Lung microvascular endothelial cell (primary cell): ENCODE data around the gene ZBTB21. TPM values are rescaled to one million over a fixed set of nuclear protein-coding genes. Genes with fewer than 3 reads are reported as not detected.

Experiments
- DNase-seq, 2 donors: peaks; one replicate each; pipeline versions ENCODE4 v3.0.0 to v3.0.0-alpha.2; 2010; ENCODE audit warnings: low read depth in 2 of 2
- total RNA-seq: library from RNA; depleted of rRNA; stranded (reverse); fragments of >200 nt; gene quantifications from 2 replicates; pipeline ENCODE4 v1.2.1, GENCODE V29; 2014

The ZBTB21 gene
- total RNA-seq, 1 donor from 2014 or later = 3.0 TPM

DNA sequence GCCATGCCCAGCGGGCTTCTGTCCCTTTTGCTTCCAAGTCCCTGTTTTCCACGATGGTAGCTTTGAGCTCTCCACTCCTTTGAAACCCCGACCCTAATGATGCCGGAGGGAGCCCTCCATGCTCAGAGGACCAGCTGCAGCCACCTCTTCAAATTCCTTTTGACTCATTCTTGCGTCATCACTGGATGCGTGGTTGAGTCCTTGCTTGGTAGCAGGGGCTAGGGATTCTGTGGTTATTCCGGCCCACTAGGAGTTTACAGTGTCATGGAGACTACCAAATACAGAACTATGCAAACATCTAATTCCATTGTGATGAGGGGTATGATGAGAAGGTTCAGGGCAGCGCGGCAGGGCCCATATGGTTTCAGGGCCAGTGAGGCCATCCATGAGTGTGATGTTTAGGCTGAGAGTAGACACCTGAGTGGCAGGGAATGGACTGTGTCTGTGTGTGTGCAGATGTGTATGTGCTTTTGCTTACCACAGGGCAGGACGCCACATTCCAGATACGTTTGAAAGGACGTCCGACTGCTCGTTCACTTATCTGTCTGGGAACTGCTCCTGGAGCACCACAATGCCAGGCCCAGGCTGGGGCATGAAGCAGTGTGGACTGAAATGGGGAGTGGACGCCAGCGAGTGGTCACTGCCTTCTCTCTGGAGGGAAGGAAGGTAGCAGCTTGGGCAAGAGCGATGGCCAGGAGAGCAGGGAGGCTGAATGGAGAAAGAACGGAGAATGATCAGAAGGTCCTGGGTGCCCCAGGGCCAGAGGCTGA, 30.4 kb upstream of the ZBTB21 start:
- DNase-seq = peak in 1 of 2 donors; percentile 96

DNA sequence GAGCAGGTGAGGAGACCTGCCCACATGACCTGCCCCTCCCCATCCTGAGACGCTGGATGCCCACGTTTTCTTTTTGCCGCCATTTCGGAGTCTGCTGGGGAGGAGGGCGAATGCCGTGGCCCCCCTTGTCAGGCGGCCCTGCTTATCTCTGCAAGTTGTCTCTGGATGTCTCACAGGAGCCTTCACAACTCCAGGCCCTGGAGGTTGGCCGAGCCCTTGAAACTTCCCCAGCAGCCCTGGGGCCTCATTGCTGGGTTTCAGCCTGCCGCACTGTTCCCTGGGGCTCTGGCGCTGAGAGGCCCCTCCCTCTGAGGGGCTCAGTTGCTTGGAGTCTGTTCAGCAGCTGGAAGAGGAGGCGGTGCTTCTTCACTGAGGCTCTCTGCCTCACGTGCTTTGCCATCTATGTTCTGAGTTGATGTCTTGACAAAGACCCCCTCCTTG, 29.8 kb upstream of the ZBTB21 start:
- peak in 1 of 2 donors; percentile 13 for DNase-seq

- peak in 1 of 2 donors; percentile 53 for DNase-seq
Measured at GRCh38 chr21:42039470-42039901, 29.3 kb upstream of the ZBTB21 start.

GRCh38 chr21:42038826-42039425, 28.8 kb upstream of the ZBTB21 start:
- DNase-seq = peak in 1 of 2 donors; percentile 18

- DNase-seq = no peak
Measured at GRCh38 chr21:42038393-42038792, 28.2 kb upstream of the ZBTB21 start.

GRCh38 chr21:42037943-42038342, 27.8 kb upstream of the ZBTB21 start:
- no peak for DNase-seq

DNA sequence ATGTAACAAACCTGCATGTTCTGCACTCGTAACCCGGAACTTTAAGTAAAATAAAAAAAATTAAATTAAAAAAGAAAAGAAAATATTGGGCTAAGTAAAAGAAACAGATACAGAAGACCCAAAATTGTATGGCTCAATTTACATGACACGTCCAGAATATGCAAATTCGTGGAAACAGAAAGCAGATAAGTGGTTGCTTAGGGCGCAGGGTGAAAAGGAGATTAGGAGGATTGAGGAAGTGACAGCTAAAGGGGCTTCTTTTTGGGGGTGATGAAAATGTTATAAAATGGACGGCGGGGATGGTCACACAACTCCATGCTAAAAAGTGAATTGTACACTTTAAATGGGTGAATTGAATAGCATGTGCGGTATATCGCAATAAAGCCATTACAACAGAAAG, 27.4 kb upstream of the ZBTB21 start:
- DNase-seq = no peak

DNA sequence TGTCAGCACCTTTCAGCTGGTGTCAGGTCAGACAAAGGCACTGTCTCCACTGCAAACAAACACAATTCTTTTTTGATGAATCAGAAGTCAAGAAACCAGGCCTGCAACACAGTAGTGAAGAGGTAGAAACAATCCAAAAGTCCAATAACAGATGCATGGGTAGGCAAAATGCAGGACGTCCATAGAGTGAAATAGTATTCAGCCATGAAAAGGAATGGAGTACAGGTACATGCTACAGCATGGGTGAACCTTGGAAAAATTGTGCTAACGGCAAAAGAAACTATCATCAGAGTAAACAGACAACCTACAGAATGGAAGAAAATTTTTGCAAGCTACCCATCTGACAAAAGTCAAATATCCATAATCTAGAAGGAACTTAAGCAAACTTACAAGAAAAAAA, 26.2 kb upstream of the ZBTB21 start:
- no peak for DNase-seq

DNA sequence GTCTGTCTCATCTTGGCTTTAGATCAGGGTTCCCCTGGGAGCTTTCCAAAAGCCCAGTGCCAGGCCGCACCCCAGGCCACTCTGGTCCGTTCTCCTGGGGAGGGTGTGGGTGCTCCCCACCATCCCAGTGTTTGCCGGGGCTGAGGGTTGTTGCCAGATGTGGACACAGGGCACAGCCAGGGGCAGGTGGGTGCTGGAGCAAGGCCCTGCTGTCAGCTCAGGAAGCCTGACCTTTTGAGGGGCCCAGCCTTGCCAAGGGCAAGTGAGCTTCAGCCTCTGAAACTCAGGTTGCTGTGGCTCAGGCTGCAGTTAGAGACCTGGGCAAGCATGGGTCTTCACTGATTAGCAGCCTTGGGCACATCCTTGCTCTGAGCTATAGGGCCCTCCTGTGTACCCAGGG, 22.8 kb upstream of the ZBTB21 start:
- DNase-seq = no peak

GRCh38 chr21:42032266-42032665, 22.1 kb upstream of the ZBTB21 start:
- DNase-seq = no peak

DNA sequence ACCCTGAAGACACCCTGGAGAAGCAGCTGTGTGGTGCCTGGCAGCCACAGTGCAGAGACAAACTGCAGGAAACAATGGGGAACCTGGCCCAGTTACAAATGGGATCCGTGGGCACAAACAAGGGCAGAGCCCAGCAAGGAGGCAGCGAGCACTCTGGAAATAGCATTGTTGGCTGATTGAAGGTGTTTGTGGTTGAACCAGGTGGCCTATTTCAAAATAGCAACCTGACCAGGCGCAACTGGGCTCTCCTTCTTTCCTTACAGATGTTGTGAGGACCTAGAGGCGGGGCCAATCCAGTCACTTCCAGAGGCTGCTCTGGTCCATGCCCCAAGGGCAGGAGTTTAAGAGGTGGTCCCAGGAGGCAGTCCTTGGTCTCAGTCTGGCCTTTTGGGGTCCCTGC, 21.7 kb upstream of the ZBTB21 start:
- no peak for DNase-seq

- no peak for DNase-seq
Measured at GRCh38 chr21:42031241-42031640, 21.1 kb upstream of the ZBTB21 start.

DNA sequence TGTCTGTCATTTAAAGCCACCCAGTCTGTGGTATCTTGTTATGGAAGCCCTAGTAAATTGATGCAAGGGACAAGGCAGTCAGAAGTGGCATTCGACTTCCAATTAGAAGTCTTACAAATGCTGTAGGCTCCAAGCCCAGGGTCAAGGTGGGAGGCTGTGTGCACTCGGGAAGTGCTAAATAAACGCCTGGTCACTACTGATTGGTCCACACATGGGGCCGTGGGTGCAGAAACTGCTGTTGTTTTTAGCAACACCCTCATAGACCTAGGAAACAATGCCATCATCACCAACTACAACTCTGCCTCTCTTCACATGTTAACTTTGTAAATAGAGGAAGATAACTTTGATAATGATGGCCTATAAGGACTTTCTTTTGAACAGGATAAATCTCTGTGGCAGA, 20.2 kb upstream of the ZBTB21 start:
- no peak for DNase-seq

- DNase-seq = no peak
Measured at GRCh38 chr21:42028766-42029425, 18.7 kb upstream of the ZBTB21 start.

- DNase-seq = no peak
Measured at GRCh38 chr21:42027822-42028765, 17.9 kb upstream of the ZBTB21 start.

GRCh38 chr21:42027085-42027821, 17.1 kb upstream of the ZBTB21 start:
- DNase-seq = no peak

- DNase-seq = no peak
Measured at GRCh38 chr21:42026082-42026435, 15.9 kb upstream of the ZBTB21 start.

GRCh38 chr21:42025376-42026081, 15.4 kb upstream of the ZBTB21 start:
- DNase-seq = peak in 1 of 2 donors; percentile 68

DNA sequence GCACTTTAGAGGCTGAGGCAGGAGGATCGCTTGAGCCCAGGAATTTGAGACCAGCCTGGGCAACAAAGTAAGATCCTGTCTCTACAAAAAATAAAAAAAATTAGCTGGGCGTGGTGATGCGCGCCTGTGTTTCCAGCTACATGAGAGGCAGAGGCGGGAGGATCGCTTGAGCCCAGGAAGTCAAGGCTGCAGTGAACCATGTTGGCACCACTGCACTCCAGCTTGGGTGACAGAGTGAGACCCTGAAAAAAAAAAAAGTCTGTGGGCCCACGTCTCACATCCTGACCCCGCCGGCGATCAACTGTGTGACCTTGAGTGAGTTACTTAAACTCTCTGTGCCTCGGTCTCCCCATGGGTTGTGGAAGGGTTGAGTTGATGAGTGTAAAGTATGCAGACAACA, 12.7 kb upstream of the ZBTB21 start:
- DNase-seq = no peak

- no peak for DNase-seq
Measured at GRCh38 chr21:42022091-42022430, 11.9 kb upstream of the ZBTB21 start.
